Epithelial cell of proximal tubule (primary cell): ENCODE results near the gene ABTB2. TPM values are rescaled to one million over a fixed set of nuclear protein-coding genes. Genes with fewer than 3 reads are reported as not detected.

Experiments used
- DNase-seq: peaks from one replicate; pipeline ENCODE4 v3.0.0-alpha.2; 2011; ENCODE audit warnings: low read depth
- H3K4me3 ChIP-seq: 2 replicates; pipeline ENCODE4 v1.5.1; 2011; ENCODE audit warnings: low read depth, mild to moderate bottlenecking, low read length
- total RNA-seq: library from RNA; depleted of rRNA; stranded (reverse); fragments of >200 nt; gene quantifications from 2 replicates; pipeline ENCODE4 v1.2.3, GENCODE V29; 2015
- TF ChIP-seq, protein P1 (sequence below): conservative IDR thresholded peaks from 2 replicates; pipeline ENCODE4 v1.5.1; 2012; ENCODE audit warnings: low read depth, mild to moderate bottlenecking, low read length

ABTB2 gene
- total RNA-seq, 1 donor from 2014 or later: 17.6 TPM

DNA sequence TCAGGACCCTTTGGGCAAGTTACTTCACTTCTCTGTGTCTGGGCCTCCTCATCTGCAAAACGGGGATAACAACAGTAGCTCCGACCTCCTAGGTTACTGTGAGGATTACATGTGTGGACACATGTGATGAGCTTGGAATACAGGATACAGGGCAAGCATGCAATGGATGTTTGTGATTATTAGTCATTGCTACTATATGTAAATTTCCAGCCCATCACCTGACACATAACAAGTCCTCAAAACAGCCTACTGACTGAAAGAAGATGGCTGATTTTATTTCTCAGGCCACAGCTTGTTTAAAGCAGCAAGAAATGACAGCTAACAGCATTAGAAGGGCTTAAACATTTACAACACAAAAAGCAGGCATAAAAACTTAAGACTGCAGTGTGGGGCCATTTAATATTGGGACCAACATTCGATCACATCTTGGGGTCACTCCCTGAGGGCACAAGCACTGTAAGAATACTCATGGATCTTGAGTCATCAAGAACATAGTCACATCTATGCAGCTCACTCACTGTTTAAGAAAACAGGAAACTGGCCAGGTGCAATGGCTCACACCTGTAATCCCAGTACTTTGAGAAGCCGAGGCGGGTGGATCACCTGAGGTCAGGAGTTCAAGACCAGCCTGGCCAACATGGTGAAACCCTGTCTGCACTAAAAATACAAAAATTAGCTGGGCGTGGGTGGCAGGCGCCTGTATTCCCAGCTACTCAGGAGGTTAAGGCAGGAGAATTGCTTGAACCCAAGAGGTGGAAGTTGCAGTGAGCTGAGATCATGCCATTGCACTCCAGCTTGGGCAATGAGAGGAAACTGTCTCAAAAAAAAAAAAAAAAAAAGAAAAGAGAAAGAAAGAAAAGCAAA lies 49.5 kb downstream of the ABTB2 start:
- DNase-seq: peak; percentile 53
- no peak overlapping the region for H3K4me3 ChIP-seq

DNA sequence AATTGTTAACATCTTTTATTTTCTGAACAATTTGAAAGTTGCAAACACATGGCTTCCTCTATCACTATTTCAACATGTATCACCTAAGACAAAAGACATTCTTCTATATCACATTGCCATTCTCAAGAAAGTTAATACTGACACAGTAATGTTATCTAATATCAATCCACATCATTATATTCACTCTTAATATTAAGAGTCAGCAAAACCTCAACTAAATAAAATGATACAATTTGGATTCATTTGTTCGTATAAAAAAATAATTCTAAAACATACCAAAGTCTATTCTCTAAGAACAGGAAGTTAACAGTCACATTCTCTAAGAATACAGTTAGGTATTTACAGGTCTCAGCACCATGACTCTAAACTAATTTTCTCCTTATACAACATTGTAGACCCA lies 52.0 kb downstream of the ABTB2 start:
- TF ChIP-seq, protein P1, sequence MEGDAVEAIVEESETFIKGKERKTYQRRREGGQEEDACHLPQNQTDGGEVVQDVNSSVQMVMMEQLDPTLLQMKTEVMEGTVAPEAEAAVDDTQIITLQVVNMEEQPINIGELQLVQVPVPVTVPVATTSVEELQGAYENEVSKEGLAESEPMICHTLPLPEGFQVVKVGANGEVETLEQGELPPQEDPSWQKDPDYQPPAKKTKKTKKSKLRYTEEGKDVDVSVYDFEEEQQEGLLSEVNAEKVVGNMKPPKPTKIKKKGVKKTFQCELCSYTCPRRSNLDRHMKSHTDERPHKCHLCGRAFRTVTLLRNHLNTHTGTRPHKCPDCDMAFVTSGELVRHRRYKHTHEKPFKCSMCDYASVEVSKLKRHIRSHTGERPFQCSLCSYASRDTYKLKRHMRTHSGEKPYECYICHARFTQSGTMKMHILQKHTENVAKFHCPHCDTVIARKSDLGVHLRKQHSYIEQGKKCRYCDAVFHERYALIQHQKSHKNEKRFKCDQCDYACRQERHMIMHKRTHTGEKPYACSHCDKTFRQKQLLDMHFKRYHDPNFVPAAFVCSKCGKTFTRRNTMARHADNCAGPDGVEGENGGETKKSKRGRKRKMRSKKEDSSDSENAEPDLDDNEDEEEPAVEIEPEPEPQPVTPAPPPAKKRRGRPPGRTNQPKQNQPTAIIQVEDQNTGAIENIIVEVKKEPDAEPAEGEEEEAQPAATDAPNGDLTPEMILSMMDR: no peak
- DNase-seq: no peak
- no peak overlapping the region for H3K4me3 ChIP-seq

More for the DNA sequence above, 49.5 kb downstream of the ABTB2 start:
- TF ChIP-seq, protein P1: no peak

DNA sequence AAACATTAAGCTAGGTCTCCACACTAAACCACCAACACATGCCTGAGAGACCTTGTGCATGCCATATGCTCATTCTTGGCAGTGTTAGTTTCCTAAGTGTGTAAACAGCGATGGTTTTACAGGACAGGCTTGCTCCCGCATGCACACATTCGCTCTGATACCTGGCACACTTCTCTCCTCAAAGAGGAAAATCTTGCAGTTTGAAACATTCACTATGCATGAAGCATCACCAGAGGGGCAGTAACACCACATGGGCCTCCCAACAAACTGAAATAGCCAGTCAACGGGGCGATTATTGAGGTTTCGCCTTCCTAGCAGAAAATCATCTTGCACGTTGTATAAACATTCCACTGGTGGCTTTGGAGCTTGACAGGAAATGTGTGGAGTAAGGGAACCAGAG lies 52.6 kb downstream of the ABTB2 start:
- TF ChIP-seq, protein P1: no peak
- H3K4me3 ChIP-seq: no peak overlapping the region
- no peak for DNase-seq

DNA sequence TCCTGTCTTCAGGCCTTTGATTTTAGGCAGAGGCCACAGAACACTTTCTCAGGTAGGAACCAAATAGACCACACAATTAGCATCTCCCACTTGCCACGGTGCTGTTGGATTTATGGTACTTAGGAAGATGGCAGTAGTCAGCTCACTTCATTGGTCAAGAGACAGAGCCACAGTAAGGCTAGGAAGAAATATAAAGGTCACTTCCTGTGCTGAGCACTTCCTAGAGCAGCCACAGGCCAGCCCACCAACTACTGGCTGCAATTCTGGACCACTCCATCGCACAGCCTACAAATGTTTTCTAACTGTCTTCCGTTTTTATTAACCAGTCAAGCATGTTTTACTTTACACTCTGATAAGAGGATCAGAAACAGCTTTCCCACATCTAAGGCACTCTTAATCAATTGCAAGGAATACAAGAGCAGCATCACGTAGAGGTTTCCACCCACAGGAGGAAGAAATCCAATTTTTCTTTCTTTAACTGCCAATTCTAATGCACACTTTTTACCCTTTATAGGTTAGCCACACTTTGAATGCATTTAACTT lies 54.7 kb downstream of the ABTB2 start:
- no peak overlapping the region for H3K4me3 ChIP-seq
- no peak for DNase-seq
- TF ChIP-seq, protein P1: no peak

DNA sequence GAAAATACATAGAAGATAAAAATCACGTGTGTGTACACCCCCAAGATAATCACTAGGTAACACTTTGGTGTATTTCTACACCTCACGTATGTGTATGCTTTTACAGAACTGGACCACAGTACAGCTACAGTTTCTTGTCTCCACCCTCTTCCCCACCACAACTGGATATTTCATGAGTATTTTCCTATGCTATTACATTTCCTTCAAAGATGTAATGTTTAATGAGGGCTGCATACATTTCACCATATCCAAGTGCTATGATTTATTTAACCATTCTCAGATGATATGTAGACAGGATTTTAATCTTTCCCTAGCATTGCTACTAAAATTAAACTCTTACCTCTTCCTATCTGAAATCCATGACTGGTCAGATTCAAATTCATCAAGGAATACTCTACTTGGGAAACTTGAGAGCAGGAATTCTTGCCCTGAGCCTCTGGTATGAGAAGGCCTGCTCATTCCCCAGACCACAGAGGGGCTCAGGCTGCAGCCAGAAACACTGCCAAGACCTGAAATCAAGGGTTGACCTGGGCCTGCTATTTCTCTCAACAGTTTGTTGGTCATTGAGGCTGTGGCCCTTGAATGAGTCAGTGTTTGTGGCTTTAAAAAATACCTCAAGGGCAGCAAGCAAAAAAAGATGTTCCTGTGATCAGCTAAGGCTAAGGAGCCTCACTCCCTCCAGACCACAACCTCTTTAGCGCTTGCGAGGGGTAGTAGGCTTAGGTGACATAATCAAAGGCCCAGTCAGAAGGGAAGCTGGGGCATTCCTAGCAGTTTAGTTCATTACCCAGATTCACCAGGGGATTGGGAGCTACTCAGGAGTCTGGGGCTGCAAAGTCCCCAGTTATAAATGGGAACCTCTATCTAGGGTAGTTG lies 55.5 kb downstream of the ABTB2 start:
- TF ChIP-seq, protein P1: no peak
- H3K4me3 ChIP-seq: no peak overlapping the region
- peak; percentile 98 for DNase-seq

DNA sequence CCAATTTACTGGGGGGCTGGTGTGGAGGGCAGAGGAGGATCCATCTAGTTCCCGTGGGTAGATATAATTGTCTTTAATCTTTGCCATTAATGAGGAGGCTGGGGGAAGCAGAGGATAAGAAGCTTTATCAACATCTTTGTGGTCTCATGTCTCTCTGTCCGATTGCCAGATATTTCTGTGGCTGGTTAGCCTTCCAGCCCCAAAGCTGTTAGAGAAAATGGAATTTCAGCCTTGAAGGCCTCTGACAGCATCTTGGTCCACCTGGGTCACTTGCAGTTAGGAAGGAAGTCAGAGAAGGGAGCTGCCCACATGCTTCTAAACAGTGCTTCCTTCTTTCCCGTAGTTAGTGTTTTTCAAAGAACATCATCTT lies 56.9 kb downstream of the ABTB2 start:
- no peak for DNase-seq
- no peak overlapping the region for H3K4me3 ChIP-seq
- TF ChIP-seq, protein P1: no peak
